Hepatocyte (in vitro differentiated cells): Measurements from ENCODE around the gene CWC25. TPM values are rescaled to one million over a fixed set of nuclear protein-coding genes. Genes with fewer than 3 reads are reported as not detected.

ENCODE experiments used
- DNase-seq: peaks from one replicate; pipeline ENCODE4 v3.0.0-alpha.2; 2016; ENCODE audit warnings: low spot score
- H2AFZ ChIP-seq: fragments of 200-600 bp; sonication (generic); 2 replicates; pipeline ENCODE4 v1.6.0; 2016; ENCODE audit warnings: antibody characterized with exemption, mild to moderate bottlenecking
- H3K27ac ChIP-seq: fragments of 200-600 bp; sonication (generic); 2 replicates; pipeline ENCODE4 v1.5.1; 2016; ENCODE audit warnings: mild to moderate bottlenecking
- H3K27me3 ChIP-seq: fragments of 200-600 bp; sonication (generic); 2 replicates; pipeline ENCODE4 v1.6.1; 2016
- H3K36me3 ChIP-seq: fragments of 200-600 bp; sonication (generic); replicated peaks from 2 replicates; pipeline ENCODE4 v1.5.1; 2016; ENCODE audit warnings: low read depth; ENCODE audit not compliant: insufficient read depth
- H3K4me1 ChIP-seq: fragments of 200-600 bp; sonication (generic); 2 replicates; pipeline ENCODE4 v1.5.1; 2016; ENCODE audit warnings: mild to moderate bottlenecking, moderate library complexity; ENCODE audit not compliant: insufficient read depth
- H3K4me2 ChIP-seq: fragments of 200-600 bp; sonication (generic); 2 replicates; pipeline ENCODE4 v1.6.0; 2016
- H3K4me3 ChIP-seq: fragments of 200-600 bp; sonication (generic); 2 replicates; pipeline ENCODE4 v1.5.1; 2016; ENCODE audit warnings: mild to moderate bottlenecking
- H3K79me2 ChIP-seq: fragments of 200-600 bp; sonication (generic); 2 replicates; pipeline ENCODE4 v1.6.0; 2017; ENCODE audit warnings: mild to moderate bottlenecking
- H3K9me2 ChIP-seq: fragments of 200-600 bp; sonication (generic); replicated peaks from 2 replicates; pipeline ENCODE4 v1.6.0; 2017; ENCODE audit warnings: mild to moderate bottlenecking; ENCODE audit not compliant: insufficient read depth
- H3K9me3 ChIP-seq: fragments of 200-600 bp; sonication (generic); 2 replicates; pipeline ENCODE4 v1.5.1; 2016; ENCODE audit warnings: low read depth, mild to moderate bottlenecking
- H4K20me1 ChIP-seq: fragments of 200-600 bp; sonication (generic); 2 replicates; pipeline ENCODE4 v1.6.0; 2016; ENCODE audit warnings: mild to moderate bottlenecking; ENCODE audit not compliant: insufficient read depth, poor library complexity, severe bottlenecking
- CTCF ChIP-seq: fragments of 200-600 bp; sonication (generic); IDR thresholded peaks from 2 replicates; pipeline ENCODE4 v1.5.1; 2016; ENCODE audit warnings: antibody characterized with exemption, mild to moderate bottlenecking; ENCODE audit not compliant: poor library complexity
- EZH2 ChIP-seq: fragments of 200-600 bp; sonication (generic); IDR thresholded peaks from 2 replicates; pipeline ENCODE4 v1.6.1; 2016; ENCODE audit warnings: antibody characterized with exemption, mild to moderate bottlenecking, borderline replicate concordance
- EZH2phosphoT487 ChIP-seq: fragments of 200-600 bp; sonication (generic); IDR thresholded peaks from one replicate; pipeline ENCODE4 v1.6.1; 2018; ENCODE audit warnings: antibody characterized with exemption, mild to moderate bottlenecking, low read depth, moderate library complexity; ENCODE audit not compliant: unreplicated experiment, severe bottlenecking
- WGBS: methylation state at CpG from one replicate; pipeline ENCODE4 v1.1.6; 2016; ENCODE audit warnings: low lambda C conversion rate; ENCODE audit errors: missing lambda C conversion rate; 5-methylcytosine and 5-hydroxymethylcytosine counted together
- polyA plus RNA-seq: library from polyadenylated mRNA; unstranded; fragments of >200 nt; fragmentation: Nextera tagmentation; extraction: Ambion mirVana; gene quantifications from 2 replicates; pipeline ENCODE4 v1.2.1, GENCODE V29; 2016
- total RNA-seq: library from RNA; depleted of rRNA; stranded (reverse); fragments of >200 nt; gene quantifications from 2 replicates; pipeline ENCODE4 v1.2.3, GENCODE V29; 2014

The CWC25 gene
- total and polyA plus RNA-seq, 2 experiments from 2014 or later = 10.0 to 18.5 TPM

- Histone ChIP-seq H3K9me2 (no peaks in the 10 kb centered on the region), H3K27me3 (no peaks in the 10 kb centered on the region), H3K9me3 (no peaks in the 10 kb centered on the region), H4K20me1 (peaks cover 24% of the 10 kb centered on the region), H3K36me3 (no peaks in the 10 kb centered on the region), H3K27ac (no peak overlapping the region), H3K4me2 (no peak overlapping the region), H3K4me1 (no peaks in the 10 kb centered on the region), H3K4me3 (no peak overlapping the region), H2AFZ (no peak overlapping the region), H3K79me2 (peaks cover 57% of the 10 kb centered on the region)
- 96% methylated on average over 6 of the region's 6 CpGs for WGBS
- TF ChIP-seq EZH2 = no peak
- no peak for DNase-seq
Measured at GRCh38 chr17:38786372-38786771, 38.7 kb downstream of the CWC25 start.

- TF ChIP-seq EZH2phosphoT487 (no peak), EZH2 (no peak), CTCF (no peak)
- Histone ChIP-seq H3K4me1 (no peaks in the 10 kb centered on the region), H3K27ac (no peak overlapping the region), H3K9me3 (no peaks in the 10 kb centered on the region), H3K4me3 (no peak overlapping the region), H2AFZ (no peak overlapping the region), H3K9me2 (no peaks in the 10 kb centered on the region), H3K79me2 (peaks cover 25% of the 10 kb centered on the region), H3K27me3 (no peaks in the 10 kb centered on the region), H4K20me1 (peaks cover 7% of the 10 kb centered on the region), H3K36me3 (no peaks in the 10 kb centered on the region), H3K4me2 (no peak overlapping the region)
- WGBS = 99% methylated on average over 3 of the region's 3 CpGs
- DNase-seq = no peak
Measured at GRCh38 chr17:38783227-38783626, 41.9 kb downstream of the CWC25 start.

- Histone ChIP-seq H3K36me3 (no peaks in the 10 kb centered on the region), H3K79me2 (no peaks in the 10 kb centered on the region), H3K9me2 (no peaks in the 10 kb centered on the region), H4K20me1 (no peaks in the 10 kb centered on the region), H3K27me3 (no peaks in the 10 kb centered on the region), H3K4me3 (no peak overlapping the region), H3K27ac (no peak overlapping the region), H3K4me1 (no peaks in the 10 kb centered on the region), H2AFZ (no peak overlapping the region), H3K4me2 (no peak overlapping the region), H3K9me3 (no peaks in the 10 kb centered on the region)
- no peak for DNase-seq
- TF ChIP-seq EZH2 = no peak
- no peak for TF ChIP-seq EZH2phosphoT487
- WGBS = 94% methylated on average over 23 of the region's 23 CpGs
Measured at GRCh38 chr17:38779965-38780752, 45.0 kb downstream of the CWC25 start.

- TF ChIP-seq EZH2phosphoT487 (no peak), EZH2 (no peak), CTCF (no peak)
- H3K4me2 ChIP-seq = no peak overlapping the region
- H3K27me3 ChIP-seq = no peaks in the 10 kb centered on the region
- DNase-seq = no peak
- WGBS = 85% methylated on average over 7 of the region's 7 CpGs
- H2AFZ ChIP-seq = no peak overlapping the region
- H3K9me3 ChIP-seq = no peaks in the 10 kb centered on the region
- H3K4me1 ChIP-seq = no peaks in the 10 kb centered on the region
- no peaks in the 10 kb centered on the region for H4K20me1 ChIP-seq
- H3K36me3 ChIP-seq = no peaks in the 10 kb centered on the region
- no peaks in the 10 kb centered on the region for H3K79me2 ChIP-seq
- no peak overlapping the region for H3K27ac ChIP-seq
- no peak overlapping the region for H3K4me3 ChIP-seq
- H3K9me2 ChIP-seq = no peaks in the 10 kb centered on the region
Measured at GRCh38 chr17:38777641-38778250, 47.4 kb downstream of the CWC25 start.
